Activated naive CD4-positive, alpha-beta T cell treated with anti-CD3 and anti-CD28 coated beads, Interleukin-2, amount 50 U/mL, for 72 hours (primary cell): ENCODE results near the gene PALS1. TPM values are rescaled to one million over a fixed set of nuclear protein-coding genes. Genes with fewer than 3 reads are reported as not detected.

ENCODE experiments used
- ATAC-seq, 2 donors: fragments of 150-1000 bp; cut with Tn5 transposase; 2 replicates each; pipeline ENCODE4 v1.10.0; 2021; ENCODE audit warnings: mild to moderate bottlenecking in 2 of 2, moderate library complexity in 2 of 2
- DNase-seq, 2 donors: peaks; one replicate each; pipeline ENCODE4 v3.0.0; 2021 to 2022; ENCODE audit warnings: low spot score in 2 of 2
- H3K27ac Mint-ChIP-seq, 2 donors: one replicate each; pipeline ENCODE4 v1.8.0; 2022; ENCODE audit warnings: mild to moderate bottlenecking in 2 of 2, mixed read lengths in 2 of 2
- H3K36me3 Mint-ChIP-seq, 2 donors: one replicate each; pipeline ENCODE4 v1.8.0; 2022; ENCODE audit warnings: mixed read lengths in 2 of 2
- H3K9me3 Mint-ChIP-seq, 2 donors: one replicate each; pipeline ENCODE4 v1.8.0; 2022; ENCODE audit warnings: mixed read lengths in 2 of 2
- total RNA-seq, 2 donors: library from RNA; stranded (reverse); gene quantifications; one replicate each; pipeline ENCODE4 v1.2.3, GENCODE V29; 2022

PALS1 gene
- total RNA-seq = 1 to 10 TPM; 8.7 to 9.7 TPM

DNA sequence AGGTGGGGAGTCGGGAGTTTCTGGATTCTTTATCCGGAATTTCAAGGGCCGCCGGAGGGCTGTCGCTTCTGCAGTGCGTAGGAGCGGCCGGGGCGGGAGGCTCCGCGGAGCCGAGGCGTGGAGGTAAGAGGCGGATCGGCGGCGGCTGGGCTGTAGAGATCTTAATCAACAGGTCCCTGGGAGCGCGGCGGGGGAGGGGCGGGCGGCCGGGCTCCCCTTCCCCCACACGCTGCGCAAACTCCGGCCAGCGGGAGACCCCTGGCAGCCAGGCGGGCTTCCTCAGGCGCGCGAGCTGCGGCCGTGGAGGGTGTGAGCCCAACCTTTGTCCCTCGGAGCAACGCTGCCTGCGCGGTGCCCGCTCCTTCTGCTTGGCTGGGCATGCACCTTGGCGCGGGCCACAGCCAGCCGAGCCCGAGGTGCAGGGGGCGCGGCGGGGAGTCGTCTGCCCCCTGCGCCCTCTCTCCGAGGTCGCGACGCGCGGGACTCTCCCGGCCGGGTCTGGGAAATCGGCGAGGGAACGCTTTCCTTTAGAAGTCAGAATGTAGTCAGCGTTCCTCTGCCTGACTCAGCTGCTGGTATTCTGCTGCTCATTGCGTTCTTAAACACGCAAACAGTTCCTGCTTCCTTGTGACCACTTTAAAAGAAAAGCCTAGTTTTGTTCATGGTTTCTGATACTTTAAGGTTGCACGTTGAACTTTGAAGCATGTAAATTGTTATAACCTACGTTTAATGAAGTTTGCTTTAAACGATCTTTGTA lies at the start of gene PALS1:
PALS1 (plus strand) TSS at position 25 of the 757 bp plus-strand sequence. CDS start 37,736 bp downstream, outside the sequence.
- Mint-ChIP-seq H3K36me3 (no peaks in the 10 kb centered on the region), H3K27ac (peak within 1 kb of the TSS; percentile 84 to 88), H3K9me3 (no peaks in the 10 kb centered on the region)
- DNase-seq = peak in 1 of 2 donors; percentile 70
- ATAC-seq = peak; percentile 62 to 71

GRCh38 chr14:67191768-67192290 lies 49.4 kb upstream of the PALS1 start:
- H3K9me3 Mint-ChIP-seq = no peaks in the 10 kb centered on the region
- H3K27ac Mint-ChIP-seq = no peak overlapping the region
- DNase-seq = no peak
- no peak for ATAC-seq
- no peaks in the 10 kb centered on the region for H3K36me3 Mint-ChIP-seq

- no peak for DNase-seq
- no peak overlapping the region for H3K27ac Mint-ChIP-seq
- H3K36me3 Mint-ChIP-seq = no peaks in the 10 kb centered on the region
- H3K9me3 Mint-ChIP-seq = no peaks in the 10 kb centered on the region
- ATAC-seq = no peak
Observed at GRCh38 chr14:67192366-67192765, 48.9 kb upstream of the PALS1 start.

DNA sequence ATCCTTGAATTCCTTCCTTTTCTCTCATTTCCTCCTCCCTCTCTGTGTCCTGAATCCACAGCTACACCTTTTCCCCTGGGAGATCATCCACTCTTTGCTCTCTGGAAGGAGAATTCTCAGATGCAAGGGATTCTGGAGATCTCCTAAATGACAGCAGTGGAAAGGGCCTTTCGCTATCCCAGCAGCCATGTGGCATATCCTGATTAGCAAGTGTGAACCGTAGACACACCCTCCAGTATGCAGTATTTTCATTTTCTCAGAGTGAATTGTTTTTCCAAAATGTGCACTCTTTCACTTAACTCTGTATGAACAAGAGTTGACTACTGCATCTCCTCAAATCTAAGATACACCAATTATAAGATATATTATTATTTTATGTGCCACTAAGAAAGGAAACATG lies 46.0 kb upstream of the PALS1 start:
- ATAC-seq = no peak
- DNase-seq = no peak
- H3K27ac Mint-ChIP-seq = no peak overlapping the region
- no peaks in the 10 kb centered on the region for H3K36me3 Mint-ChIP-seq
- H3K9me3 Mint-ChIP-seq = no peaks in the 10 kb centered on the region

DNA sequence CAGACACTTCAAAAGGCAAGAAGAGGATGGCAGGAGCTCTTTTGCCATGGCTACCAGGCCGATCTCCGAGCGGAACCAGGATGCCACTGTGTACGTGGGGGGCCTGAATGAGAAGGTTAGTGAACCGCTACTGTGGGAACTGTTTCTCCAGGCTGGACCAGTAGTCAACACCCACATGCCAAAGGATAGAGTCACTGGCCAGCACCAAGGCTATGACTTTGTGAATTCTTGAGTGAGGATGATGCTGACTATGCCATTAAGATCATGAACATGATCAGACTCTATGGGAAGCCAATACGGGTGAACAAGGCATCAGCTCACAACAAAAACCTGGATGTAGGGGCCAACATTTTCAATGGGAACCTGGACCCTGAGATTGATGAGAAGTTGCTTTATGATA lies 42.2 kb upstream of the PALS1 start:
- DNase-seq (no peak), ATAC-seq (no peak)
- Mint-ChIP-seq H3K9me3 (no peaks in the 10 kb centered on the region), H3K27ac (no peak overlapping the region), H3K36me3 (no peaks in the 10 kb centered on the region)

DNA sequence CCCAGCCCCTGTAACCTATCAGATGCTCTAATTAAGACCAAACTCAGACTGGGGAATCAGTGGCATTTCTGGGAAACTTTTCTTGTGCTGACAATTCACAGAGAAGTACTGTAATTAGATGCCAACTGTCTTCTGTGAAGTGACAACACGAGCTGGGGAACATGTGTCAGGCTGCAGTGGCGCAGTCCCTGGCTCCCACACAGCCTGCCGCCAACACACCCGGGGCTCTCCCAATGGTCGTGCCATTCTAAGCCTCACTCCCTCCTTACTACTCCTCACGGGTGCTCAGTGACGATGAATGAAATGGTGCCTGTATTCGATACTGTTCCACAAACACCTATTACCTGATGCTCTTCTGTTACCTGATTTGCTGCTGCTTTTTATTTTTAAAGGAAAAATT lies 33.4 kb upstream of the PALS1 start:
- ATAC-seq (no peak), DNase-seq (no peak)
- Mint-ChIP-seq H3K9me3 (no peaks in the 10 kb centered on the region), H3K27ac (no peak overlapping the region), H3K36me3 (no peaks in the 10 kb centered on the region)

- DNase-seq (no peak), ATAC-seq (no peak)
- Mint-ChIP-seq H3K9me3 (no peaks in the 10 kb centered on the region), H3K27ac (no peak overlapping the region), H3K36me3 (no peaks in the 10 kb centered on the region)
Observed at GRCh38 chr14:67218126-67218525, 23.1 kb upstream of the PALS1 start.

DNA sequence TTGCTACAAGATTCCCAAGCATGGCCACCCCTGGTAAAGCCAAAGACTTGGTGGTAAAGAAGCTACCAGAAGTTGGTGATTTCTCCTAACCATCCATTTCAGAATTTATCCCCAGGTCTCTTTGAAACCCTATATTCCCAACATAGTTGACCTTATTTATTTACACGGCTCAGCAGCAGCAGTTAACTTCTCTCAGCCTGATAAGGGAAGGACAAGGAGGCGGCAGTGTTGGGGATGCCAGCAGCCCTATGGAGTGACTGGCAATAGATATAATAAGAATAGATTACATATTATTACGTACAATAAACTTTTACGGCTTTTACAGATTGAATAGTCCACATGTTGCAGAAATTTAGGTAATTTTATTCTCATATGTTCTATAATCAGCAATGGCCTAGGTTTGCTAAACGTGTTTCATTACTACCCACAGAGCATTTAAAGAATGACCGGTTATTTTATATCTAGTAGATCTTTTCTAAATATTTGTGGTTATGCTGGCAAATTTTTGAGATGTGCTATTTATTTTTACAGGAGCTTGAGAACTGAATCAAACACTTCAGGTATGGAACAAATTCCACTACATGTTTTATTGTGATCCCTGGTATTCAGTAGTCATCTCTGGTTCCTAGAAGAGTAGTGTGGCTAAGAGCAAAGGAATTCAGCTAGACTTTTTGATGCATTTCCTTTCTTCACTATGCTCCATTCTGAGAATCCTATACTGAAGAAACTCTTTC lies 19.8 kb upstream of the PALS1 start:
- Mint-ChIP-seq H3K36me3 (no peaks in the 10 kb centered on the region), H3K27ac (no peak overlapping the region), H3K9me3 (no peaks in the 10 kb centered on the region)
- no peak for DNase-seq
- ATAC-seq = no peak

DNA sequence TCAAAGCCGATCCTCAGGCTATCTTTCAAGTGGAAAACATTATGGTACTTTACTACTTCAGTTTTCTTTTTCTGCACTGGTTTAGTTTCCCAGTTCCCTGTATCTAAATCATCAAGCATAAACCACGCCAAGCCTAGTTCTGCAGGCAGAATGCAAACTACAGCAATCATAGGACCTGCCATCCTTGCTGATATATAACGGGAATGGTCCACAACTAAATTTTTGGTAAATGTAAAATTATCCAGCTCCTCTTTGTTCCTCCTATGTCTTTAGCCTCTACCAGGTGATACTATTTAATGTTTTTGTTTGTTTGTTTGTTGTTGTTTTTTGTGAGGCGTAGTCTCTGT lies 19.3 kb upstream of the PALS1 start:
- DNase-seq = no peak
- H3K27ac Mint-ChIP-seq = no peak overlapping the region
- no peak for ATAC-seq
- no peaks in the 10 kb centered on the region for H3K36me3 Mint-ChIP-seq
- H3K9me3 Mint-ChIP-seq = no peaks in the 10 kb centered on the region

GRCh38 chr14:67225523-67225922 lies 15.7 kb upstream of the PALS1 start:
- ATAC-seq (no peak), DNase-seq (no peak)
- Mint-ChIP-seq H3K36me3 (no peaks in the 10 kb centered on the region), H3K27ac (no peak overlapping the region), H3K9me3 (no peaks in the 10 kb centered on the region)

DNA sequence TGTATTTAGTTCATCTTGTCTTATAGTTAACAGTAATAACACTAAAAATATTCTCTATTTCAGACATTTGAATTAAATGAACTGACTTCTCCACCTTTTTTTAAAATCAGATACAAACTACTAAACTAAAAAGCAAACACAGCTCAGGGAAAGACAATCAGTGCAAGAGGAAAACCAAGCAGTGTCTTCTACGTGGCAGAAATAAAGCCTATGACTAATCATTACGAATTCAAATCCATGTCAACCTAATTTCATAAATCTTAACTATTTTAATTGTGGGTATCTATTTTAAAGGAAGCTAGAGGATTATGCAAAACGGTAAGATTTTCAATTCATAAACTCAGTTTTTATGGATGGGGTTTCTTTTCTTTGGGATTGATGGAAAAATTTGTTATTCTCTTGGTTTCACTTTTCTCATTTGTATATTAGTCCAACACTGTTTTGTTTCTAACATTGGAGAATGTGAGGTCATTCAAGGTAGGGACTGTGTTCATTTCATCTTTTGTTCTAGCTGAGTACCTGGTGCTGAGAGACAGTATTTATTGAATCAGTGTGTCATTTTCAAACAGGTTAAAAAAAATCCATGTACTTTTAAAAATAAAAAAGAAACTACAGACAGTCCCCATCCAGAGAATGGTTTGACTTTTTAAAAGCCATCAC lies 12.8 kb upstream of the PALS1 start:
- no peak for DNase-seq
- H3K9me3 Mint-ChIP-seq = no peaks in the 10 kb centered on the region
- H3K27ac Mint-ChIP-seq = no peak overlapping the region
- no peak for ATAC-seq
- no peaks in the 10 kb centered on the region for H3K36me3 Mint-ChIP-seq

DNA sequence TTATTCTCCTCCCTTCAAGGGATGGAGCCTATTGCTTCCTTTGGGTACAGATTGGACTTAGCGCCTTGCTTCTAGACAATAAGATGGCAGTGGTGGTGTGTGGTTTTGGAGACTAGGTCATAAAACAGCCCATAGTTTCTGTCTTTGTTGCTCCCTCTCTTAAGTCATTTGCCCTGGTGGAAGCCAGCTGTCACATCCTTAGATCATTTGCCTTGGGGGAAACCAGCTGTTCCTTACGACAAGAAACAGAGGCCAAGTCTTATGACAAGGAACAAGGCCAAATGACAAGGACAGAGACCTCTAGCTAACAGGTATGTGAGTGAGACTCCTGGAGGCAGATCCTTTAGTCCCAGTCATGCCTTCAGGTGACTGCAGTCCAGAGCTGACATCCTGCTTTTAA lies 9.2 kb upstream of the PALS1 start:
- Mint-ChIP-seq H3K27ac (no peak overlapping the region), H3K9me3 (no peaks in the 10 kb centered on the region), H3K36me3 (no peaks in the 10 kb centered on the region)
- no peak for DNase-seq
- no peak for ATAC-seq

DNA sequence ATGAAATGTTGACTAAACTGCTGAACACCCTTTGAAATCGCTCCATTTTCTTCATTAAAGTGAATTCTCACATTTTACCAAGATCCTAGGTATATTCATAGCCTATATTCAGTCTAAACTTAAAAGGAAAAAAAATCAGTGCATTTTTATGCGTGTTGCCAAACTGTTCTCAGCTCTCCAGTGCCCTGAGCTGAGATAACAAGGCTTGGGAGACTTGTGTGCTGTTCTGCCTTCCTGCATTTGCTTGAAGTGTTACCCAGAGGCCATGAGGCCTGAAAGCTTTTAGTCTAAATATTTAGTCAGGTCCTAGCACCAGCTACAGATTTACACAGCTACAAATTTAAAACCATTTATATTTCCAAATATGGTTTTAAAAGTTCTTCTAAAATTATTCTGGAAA lies 8.6 kb upstream of the PALS1 start:
- Mint-ChIP-seq H3K27ac (no peak overlapping the region), H3K9me3 (no peaks in the 10 kb centered on the region), H3K36me3 (no peaks in the 10 kb centered on the region)
- DNase-seq = no peak
- ATAC-seq = no peak

GRCh38 chr14:67237591-67237990 lies 3.6 kb upstream of the PALS1 start:
- H3K36me3 Mint-ChIP-seq = no peaks in the 10 kb centered on the region
- no peaks in the 10 kb centered on the region for H3K9me3 Mint-ChIP-seq
- ATAC-seq = no peak
- no peak for DNase-seq
- H3K27ac Mint-ChIP-seq = no peak overlapping the region

DNA sequence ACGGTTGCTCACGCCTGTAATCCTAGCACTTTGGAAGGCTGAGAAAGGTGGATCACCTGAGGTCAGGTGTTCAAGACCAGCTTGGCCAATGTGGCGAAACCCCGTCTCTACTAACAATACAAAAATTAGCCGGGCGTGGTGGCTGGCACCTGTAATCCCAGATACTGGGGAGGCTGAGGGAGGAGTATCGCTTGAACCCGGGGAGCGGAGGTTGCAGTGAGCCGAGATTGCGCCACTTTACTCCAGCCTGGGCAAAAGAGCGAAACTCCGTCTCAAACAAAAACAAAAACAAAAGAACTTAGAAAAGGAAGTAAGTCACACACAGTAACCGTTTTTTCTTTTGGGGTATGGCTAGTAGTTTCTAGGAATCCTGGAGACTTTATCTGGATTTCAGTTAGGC lies 1.7 kb upstream of the PALS1 start:
- no peak for ATAC-seq
- H3K36me3 Mint-ChIP-seq = no peaks in the 10 kb centered on the region
- no peak for DNase-seq
- no peaks in the 10 kb centered on the region for H3K9me3 Mint-ChIP-seq
- H3K27ac Mint-ChIP-seq = no peak overlapping the region

DNA sequence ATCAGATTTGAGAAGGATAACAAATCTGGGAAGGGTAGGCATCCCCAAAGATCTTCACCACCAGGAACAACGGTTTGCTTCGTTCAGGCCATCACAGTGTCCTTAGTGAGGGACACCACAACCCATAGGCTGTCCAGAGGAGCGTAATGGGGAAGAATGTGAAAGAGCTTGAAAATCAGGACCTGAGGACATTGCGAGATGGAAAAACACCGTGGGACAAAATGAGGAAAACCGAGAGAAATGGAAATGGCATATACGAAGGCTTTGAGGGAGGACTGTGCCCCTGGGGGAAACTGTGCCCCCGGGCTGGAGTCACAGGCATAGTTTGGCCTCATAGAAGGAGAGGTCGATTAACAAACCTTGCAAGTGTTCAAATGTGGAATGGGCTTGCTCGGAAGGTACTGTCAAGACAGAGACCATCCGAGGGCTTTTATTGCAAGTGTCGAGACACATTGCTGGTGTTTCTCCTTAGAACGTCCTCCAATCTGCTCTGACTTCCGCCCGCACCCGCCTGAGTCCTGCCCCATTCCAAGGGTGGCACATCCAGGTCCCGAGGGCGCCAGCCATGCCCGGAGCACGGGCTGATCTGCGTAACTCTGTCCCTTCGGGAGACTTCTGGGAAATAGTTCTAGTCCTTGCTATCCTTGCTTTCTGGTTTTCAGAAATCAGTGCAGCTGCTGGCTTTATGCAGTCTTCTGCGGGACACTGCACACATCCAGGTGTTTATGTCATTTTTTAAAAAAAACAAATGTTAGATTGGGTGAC lies 885 bp upstream of the PALS1 start:
- peak; percentile 4 to 5 for ATAC-seq
- Mint-ChIP-seq H3K36me3 (no peaks in the 10 kb centered on the region), H3K27ac (peak overlapping the region; percentile 84 to 88), H3K9me3 (no peaks in the 10 kb centered on the region)
- peak in 1 of 2 donors; percentile 25 for DNase-seq

DNA sequence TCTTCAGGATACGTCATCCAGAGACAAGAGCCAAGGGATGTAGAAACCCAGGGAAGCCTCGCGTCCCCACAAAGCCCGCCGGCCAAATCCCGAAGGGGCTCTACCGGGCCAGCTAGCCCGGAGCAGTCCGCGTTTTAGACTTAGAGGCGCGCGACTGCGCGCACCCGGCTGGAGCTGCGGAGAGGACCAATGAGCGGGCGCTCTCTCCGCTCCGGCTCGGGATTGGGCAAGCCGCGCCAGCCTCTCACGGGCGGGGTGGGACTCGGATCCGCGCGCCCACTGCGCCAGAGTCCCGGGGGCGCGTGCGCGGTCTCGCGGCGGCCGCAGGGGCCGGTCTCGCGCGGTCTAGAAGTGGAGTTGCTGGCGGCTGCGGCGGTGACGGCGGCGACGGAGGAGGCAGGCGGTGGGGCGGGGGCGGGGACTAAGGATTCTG lies 241 bp upstream of the PALS1 start:
- H3K27ac Mint-ChIP-seq = peak overlapping the region; percentile 84 to 88
- H3K9me3 Mint-ChIP-seq = no peaks in the 10 kb centered on the region
- ATAC-seq (peak; percentile 90 to 95), DNase-seq (peak; percentile 93 to 94)
- H3K36me3 Mint-ChIP-seq = no peaks in the 10 kb centered on the region
